Dedifferentiated amniotic fluid mesenchymal stem cell (primary cell): Measurements from ENCODE around the gene EIF2AK3.
"Not testable (repeated sequence)": the region's sequence is repeated elsewhere in the genome, so short reads cannot be mapped to it uniquely, and the experiment has no call there.

Experiments used
- DNase-seq: peaks from one replicate; pipeline ENCODE4 v3.0.0-alpha.2; 2016; ENCODE audit errors: extremely low spot score

EIF2AK3 gene

GRCh38 chr2:88636026-88636425 is 8.8 kb upstream of the EIF2AK3 start:
- no peak for DNase-seq

GRCh38 chr2:88632569-88632968 is 5.3 kb upstream of the EIF2AK3 start:
- no peak for DNase-seq

DNA sequence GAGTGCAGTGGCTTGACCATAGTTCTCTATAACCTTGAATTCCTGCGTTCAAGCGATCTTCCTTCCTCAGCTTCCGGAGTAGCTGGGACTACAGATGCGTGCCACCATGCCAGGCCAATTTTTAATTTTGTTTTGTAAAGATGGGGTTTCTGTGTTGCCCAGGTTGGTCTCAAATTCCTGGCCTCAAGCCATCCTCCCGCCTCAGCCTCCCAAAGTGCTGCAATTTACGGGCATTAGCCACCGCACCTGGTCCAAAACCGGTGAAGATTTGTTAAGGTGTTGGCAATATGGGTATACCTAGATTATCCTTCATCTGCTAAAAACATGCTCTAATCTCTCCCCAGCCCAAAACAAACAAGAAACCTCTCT is 1.3 kb upstream of the EIF2AK3 start:
- no peak for DNase-seq

DNA sequence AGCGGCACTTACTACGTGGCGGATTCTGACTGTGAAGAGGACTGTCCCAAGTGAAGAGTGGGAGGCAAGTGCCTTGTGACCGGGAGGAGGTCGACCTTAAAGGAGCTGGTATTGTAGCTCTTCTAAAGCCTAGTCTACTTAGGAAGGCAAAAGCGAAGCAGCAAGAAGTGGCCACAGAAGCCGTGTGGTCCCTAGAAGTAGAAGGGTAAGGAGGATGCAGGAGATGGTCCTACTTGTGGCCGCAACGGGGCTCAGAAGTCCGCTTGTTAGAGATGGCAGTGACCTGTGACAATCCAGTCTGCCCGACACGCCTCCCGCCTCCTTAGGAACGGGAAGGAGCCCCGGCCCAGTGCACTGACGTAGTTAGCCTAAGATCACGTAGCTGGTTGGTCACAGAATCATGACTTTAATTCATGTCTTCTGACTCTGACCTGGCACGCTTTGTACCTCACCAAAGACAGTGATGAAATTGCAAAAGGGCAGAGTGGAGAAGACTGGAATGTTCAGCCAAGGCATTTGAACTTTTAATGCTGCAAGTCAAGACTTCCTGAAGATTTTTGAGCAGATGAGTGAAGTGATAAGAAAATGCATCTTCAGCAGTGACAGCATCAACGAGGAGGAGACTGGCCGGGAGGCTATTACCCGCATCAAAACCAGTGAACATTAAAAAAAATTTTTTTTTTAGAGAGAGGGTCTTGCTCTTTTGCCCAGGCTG is 749 bp upstream of the EIF2AK3 start:
- DNase-seq: peak; percentile 97

- peak; percentile 40 for DNase-seq
Measured at GRCh38 chr2:88626171-88627054, 851 bp downstream of the EIF2AK3 start.

- no peak for DNase-seq
Measured at GRCh38 chr2:88624477-88624876, 2.8 kb downstream of the EIF2AK3 start.

DNA sequence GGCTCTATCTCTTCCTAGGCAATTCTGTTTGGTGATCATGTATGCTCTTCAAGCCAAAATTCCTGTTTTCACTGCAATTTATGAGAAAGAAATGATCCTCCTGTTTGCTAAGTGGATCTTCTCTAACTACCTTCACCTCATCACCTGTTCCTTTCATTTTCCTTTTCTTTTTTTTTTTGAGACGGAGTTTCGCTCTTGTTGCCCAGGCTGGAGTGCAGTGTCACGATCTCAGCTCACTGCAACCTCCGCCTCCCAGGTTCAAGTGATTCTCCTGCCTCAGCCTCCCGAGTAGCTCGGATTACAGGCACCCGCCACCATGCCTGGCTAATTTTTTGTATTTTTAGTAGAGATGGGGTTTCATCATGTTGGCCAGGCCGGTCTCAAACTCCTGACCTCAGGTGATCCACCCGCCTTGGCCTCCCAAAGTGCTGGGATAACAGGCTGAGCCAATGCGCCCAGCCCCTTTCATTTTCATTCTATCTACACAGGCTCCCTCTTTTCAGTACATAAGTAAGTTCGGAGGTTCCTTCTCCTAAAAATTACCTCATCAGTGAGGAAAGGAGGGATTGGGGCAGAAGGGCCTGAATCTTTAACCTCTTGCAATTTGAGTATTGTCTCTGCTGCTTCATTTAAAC is 3.3 kb downstream of the EIF2AK3 start:
- DNase-seq: not testable (repeated sequence)

DNA sequence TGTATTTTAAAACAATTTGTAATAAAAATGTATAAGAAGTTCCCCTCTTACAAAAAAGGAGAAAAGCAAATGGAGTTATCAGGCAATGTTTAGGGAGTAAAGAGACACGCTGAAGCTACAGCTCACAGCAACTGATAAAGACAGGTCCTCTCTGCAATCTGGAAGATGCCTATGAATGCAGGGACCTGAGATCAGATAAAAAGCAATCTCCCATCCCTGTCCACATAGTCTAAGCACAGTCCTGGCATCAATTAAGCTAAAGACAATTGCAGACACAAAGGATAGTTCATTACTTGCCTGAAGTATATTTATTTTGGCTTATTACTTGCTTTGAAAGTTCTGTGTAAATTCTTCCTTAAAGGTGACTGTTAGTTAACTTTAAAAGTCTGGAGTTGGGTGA is 5.0 kb downstream of the EIF2AK3 start:
- DNase-seq: no peak

DNA sequence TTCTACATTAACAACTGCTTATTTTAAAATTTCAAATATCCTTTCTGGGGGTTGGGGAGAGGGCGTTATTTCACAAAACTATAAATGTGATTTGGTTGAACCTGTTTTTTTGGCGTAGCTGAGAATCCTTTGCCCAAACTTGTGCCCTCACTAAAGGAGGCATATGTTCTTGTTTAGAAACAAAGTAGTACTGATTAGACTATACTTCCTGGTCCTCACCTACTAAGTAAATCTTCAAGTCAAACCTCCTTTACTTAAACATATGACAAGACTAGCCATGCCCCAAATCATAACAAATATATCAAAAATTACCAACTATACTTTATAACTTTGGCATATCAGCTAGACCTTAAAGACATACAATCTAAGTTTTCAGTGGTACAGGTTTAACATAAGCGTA is 5.8 kb downstream of the EIF2AK3 start:
- DNase-seq: no peak

DNA sequence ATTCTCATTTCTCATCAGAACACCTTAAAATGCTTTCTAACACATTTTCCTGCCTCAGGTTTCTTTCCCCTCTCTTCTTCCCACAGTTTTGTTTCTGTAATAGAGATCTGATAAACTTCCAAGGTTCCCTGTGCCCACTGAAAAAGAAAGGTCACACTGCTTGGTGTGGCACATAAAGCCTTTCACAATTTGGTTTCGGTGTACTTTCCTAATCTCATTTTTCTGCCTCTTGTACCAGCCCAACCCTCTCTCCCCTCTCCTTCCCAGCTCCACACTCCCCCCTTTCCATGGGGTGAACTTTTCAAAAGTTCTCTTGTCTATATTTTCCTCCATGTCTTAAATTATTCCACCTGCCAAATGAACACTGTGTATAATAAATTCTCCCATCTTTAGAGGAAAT is 7.2 kb downstream of the EIF2AK3 start:
- no peak for DNase-seq

GRCh38 chr2:88615822-88616221 is 11.4 kb downstream of the EIF2AK3 start:
- no peak for DNase-seq

DNA sequence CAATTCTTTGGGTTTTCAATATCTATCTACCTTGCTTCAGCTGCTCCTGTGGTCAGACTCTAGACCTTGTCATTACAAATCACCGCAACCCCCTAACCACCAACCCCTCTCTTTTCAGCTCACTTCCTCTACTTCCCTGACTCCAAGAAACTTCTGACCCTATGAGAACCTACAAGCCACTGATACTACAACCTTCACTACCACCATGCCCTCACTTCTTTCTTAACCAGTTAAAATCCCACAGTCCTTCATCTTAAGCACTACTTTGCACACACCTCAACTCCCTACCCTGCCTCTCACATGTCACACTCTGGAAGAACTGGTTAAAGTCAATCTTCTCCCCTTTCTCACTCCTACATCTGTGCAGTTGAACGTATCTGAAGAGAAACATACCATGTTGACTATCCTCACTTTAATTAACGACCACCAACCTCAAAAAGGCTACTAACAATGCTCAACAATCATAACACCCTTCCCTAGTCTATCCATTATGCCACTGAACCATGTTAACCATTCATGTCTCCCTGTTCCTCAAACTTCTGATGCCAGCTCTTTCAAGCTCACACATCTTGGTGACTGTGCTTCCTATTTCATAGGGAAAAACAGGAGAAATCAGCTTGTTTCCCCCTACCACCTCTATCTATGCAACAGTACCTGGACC is 12.6 kb downstream of the EIF2AK3 start:
- DNase-seq: no peak

DNA sequence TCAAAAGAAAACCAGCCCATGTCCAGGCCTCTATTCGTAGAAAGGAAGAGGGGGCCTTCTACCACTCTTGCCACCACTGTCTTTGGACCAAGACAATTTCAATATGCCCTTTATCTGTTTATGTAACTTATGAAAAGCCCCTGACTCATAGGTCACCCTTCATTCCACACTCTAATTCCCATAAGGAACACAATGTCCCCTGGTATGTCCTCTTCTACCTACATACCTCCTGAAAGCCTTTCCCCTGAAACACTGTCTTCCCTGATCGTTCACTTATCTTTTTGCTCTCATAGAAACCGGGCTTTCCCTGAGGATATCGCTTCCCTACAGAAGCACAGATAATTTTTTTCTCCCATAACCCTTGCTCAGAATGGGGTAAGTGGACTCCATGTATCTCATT is 13.3 kb downstream of the EIF2AK3 start:
- no peak for DNase-seq

DNA sequence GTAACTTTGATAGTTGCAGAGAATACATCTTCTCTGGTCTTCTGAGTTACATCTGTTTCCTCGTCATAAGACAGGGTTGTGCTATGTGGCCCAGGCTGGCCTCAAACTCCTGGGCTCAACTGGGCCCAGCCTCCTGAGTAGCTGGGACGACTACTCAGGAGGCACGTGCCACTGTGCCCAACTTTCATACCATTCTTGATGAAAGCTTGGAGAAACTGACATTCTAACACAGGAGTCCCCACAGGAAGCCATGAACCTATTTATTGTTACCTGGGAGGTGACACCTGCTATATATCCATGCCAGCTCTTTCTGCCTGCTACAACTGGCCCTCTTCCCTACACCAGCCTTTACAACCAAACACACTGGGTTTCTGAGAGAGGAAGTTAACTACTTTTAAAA is 19.1 kb downstream of the EIF2AK3 start:
- no peak for DNase-seq

- no peak for DNase-seq
Measured at GRCh38 chr2:88607416-88607815, 19.8 kb downstream of the EIF2AK3 start.

- no peak for DNase-seq
Measured at GRCh38 chr2:88606371-88607030, 20.8 kb downstream of the EIF2AK3 start.

DNA sequence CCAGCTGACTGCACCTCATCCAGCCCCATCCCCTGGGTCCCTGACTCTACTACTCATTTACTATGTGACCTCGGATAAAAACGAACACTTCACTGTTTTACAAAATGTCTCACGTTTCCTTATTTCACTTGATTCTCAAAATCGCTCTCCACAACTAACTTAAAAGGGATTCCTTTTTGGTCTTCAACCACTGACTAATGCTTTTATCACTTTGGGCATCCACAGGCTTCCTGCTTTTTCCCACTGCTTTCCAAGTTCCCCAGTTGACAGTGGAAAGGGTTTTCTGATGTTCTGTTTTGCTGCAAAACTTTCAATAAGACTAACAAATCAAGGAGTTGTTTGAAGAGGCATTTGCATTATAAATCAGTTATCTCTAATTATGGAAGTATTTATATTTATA is 24.1 kb downstream of the EIF2AK3 start:
- DNase-seq: no peak

- DNase-seq: no peak
Measured at GRCh38 chr2:88602022-88602421, 25.2 kb downstream of the EIF2AK3 start.

- no peak for DNase-seq
Measured at GRCh38 chr2:88601286-88601685, 26.0 kb downstream of the EIF2AK3 start.

DNA sequence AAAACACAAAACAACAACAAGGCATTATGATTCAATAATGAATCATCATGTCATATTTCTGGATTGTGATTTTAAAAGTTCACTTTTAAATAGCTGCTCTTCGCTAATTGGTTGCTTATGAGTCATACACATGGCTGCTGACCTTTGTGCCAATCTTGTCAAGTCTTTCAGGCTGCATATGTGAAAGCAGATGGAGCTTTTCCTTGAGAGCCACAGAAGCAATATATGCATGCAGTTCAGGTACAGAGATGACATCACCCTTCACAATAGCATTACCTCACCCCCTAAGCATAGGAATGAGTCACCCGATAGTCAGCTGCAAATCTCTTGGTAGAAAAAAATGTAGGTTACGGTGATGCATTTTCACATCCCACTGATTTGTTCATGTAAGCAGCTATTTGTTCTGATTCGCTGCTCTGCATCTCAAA is 27.2 kb downstream of the EIF2AK3 start:
- peak; percentile 84 for DNase-seq

DNA sequence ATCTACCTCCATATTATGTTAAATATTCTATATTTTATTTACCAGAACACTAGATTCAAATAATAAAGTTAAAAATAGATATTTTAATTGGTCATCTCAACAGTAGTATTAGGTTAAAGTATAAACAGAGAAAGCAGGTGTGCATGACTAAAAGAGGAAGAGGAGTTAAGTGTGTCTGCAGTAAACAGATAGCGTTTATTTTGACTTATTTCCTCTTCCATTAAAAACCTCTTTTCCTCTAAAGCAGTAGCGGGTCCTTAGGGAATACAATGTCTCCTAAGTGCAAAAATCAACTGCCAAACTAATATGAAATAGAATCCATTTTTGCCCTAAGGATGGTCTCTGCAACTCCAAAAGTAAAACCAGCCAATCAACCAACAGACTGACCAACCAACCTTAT is 27.7 kb downstream of the EIF2AK3 start:
- DNase-seq: no peak

DNA sequence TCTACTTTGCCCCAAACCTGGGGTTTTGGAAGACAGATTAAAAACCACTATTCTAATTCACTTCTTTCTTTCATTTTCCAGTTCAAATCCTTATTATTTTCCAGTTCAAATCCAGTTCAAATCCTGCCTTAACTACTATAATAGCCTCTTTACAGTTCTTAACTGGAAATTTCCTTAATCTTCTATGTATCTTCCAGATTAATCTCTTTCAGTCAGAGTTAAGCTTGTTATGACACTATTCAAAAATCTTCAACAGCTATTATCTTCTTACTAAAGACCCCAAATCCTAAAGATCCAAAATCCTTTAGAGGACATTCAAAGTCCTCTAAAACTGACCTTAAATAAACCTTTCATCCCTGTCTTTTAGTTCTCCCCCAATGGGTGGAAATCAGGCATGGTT is 30.1 kb downstream of the EIF2AK3 start:
- no peak for DNase-seq
